Erythroblast (primary cell): ENCODE measurements around the gene CDH5.

Source experiments
- DNase-seq, 2 experiments: peaks; one replicate each; lab custom pipeline; 2025; lab: John Stamatoyannopoulos, UW
- GATA1 ChIP-seq: IDR thresholded peaks from 2 replicates; pipeline ENCODE4 v1.6.1; 2011; ENCODE audit warnings: low read depth, mild to moderate bottlenecking, control low read depth, low read length, moderate library complexity
- POLR2A ChIP-seq: IDR thresholded peaks from 2 replicates; pipeline ENCODE4 v1.6.1; 2011; ENCODE audit warnings: mild to moderate bottlenecking, low read length

The CDH5 gene

GRCh38 chr16:66400503-66401380 lies 34.3 kb downstream of the CDH5 start:
- DNase-seq, result no peak
- TF ChIP-seq GATA1 (no peak), POLR2A (no peak)

- TF ChIP-seq GATA1 (no peak), POLR2A (no peak)
- no peak for DNase-seq
Observed at GRCh38 chr16:66401610-66402009, 35.1 kb downstream of the CDH5 start.

- no peak for TF ChIP-seq GATA1
- no peak for TF ChIP-seq POLR2A
- DNase-seq, result no peak
Observed at GRCh38 chr16:66402166-66402565, 35.7 kb downstream of the CDH5 start.

GRCh38 chr16:66402591-66403230 lies 36.2 kb downstream of the CDH5 start:
- no peak for TF ChIP-seq POLR2A
- no peak for TF ChIP-seq GATA1
- no peak for DNase-seq

- no peak for TF ChIP-seq POLR2A
- TF ChIP-seq GATA1, result no peak
- no peak for DNase-seq
Observed at GRCh38 chr16:66403531-66404145, 37.1 kb downstream of the CDH5 start.

- TF ChIP-seq POLR2A, result no peak
- TF ChIP-seq GATA1, result no peak
- no peak for DNase-seq
Observed at GRCh38 chr16:66405057-66405783, 38.7 kb downstream of the CDH5 start.

GRCh38 chr16:66406534-66407221 lies 40.2 kb downstream of the CDH5 start:
- TF ChIP-seq POLR2A (no peak), GATA1 (no peak)
- peak; percentile 65 to 84 for DNase-seq

GRCh38 chr16:66408163-66409048 lies 41.9 kb downstream of the CDH5 start:
- TF ChIP-seq POLR2A (no peak), GATA1 (no peak)
- DNase-seq, result peak in 1 of 2 experiments; percentile 4

- TF ChIP-seq POLR2A (no peak), GATA1 (no peak)
- no peak for DNase-seq
Observed at GRCh38 chr16:66409156-66409555, 42.7 kb downstream of the CDH5 start.

GRCh38 chr16:66412182-66412581 lies 45.7 kb downstream of the CDH5 start:
- no peak for DNase-seq
- no peak for TF ChIP-seq POLR2A
- TF ChIP-seq GATA1, result no peak

- TF ChIP-seq POLR2A (no peak), GATA1 (no peak)
- DNase-seq, result no peak
Observed at GRCh38 chr16:66414891-66415290, 48.4 kb downstream of the CDH5 start.

- no peak for DNase-seq
- TF ChIP-seq GATA1 (no peak), POLR2A (no peak)
Observed at GRCh38 chr16:66416136-66416535, 49.6 kb downstream of the CDH5 start.
